Measurements from ENCODE around the gene CACNA1H. TPM values are rescaled to one million over a fixed set of nuclear protein-coding genes. Genes with fewer than 3 reads are reported as not detected.

Gene CACNA1H
- total and polyA plus RNA-seq, 2 of the 4 experiments (the other 2 are of a cell fraction), result 1.6 to 5.8 TPM

DNA sequence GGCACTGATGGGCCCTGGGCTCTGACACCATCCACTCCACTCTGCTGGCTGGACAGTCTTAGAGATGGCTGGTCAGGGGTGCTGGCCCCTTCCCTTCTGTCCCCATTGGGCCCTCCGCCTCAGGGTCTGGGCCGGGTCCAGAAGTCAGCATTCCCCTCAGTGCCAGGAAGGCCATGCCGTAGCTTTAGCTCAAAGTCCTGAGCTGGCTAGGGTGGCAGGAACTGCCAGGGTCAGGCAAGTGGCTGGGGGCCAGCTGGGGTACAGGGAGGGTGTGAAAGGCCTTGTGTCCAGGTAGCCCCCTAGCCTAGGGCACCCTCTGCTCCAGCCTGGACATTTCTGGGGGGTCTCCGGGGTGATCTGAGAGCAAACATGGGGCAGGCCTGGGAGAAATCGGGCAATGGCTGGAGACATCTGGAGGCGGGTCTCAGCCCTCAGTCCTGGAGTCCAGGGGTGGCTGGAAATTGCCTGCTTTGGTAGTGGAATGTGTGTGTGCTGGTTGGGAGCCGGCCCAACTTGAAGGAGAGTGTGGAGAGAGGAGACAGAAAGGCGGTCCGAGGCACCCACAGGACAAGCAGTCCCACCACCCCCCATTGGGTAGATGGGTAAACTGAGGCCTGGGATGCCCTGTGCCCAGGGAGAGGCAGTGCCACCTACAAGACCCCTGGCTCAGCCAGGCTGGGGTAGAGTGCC lies 39.6 kb downstream of the CACNA1H start:
- no peak for DNase-seq
- Histone ChIP-seq H2BK20ac (ENCODE audit: low read depth, low read length) (no peak overlapping the region), H2BK15ac (ENCODE audit: low read depth, low read length) (no peak overlapping the region), H2BK120ac (ENCODE audit: low read depth, low read length) (no peak overlapping the region), H3K23ac (ENCODE audit: low read depth, low read length) (no peak overlapping the region), H3K14ac (replicated peaks; ENCODE audit: low read depth, low read length) (no peak overlapping the region), H3K36me3 (ENCODE audit: control insufficient read depth, insufficient read depth, low read length) (no peaks in the 10 kb centered on the region), H2BK5ac (ENCODE audit: low read depth, low read length, poor library complexity, severe bottlenecking) (no peak overlapping the region), H2AK5ac (ENCODE audit: low read depth, low read length) (no peak overlapping the region), H4K5ac (ENCODE audit: low read depth, low read length) (no peak overlapping the region), H4K91ac (ENCODE audit: insufficient read depth, low read depth, low read length) (no peak overlapping the region), H4K20me1 (ENCODE audit: insufficient read depth, low read length) (peaks cover 14% of the 10 kb centered on the region), H3K56ac (ENCODE audit: extremely low read depth, insufficient read depth, low read length) (no peak overlapping the region), H3K4me2 (ENCODE audit: low read depth, low read length) (no peak overlapping the region), H3K27me3 (ENCODE audit: control insufficient read depth, insufficient read depth, low read length) (no peaks in the 10 kb centered on the region; the same call in 1 of the 2 replicates), H3K4me3 (ENCODE audit: insufficient read depth, low read depth, low read length) (no peak overlapping the region), H3K18ac (ENCODE audit: low read depth, low read length) (no peak overlapping the region), H3K9me3 (ENCODE audit: control insufficient read depth, insufficient read depth, low read length) (no peaks in the 10 kb centered on the region), H3K4ac (ENCODE audit: low read depth, low read length) (no peak overlapping the region), H3K9me1 (ENCODE audit: insufficient read depth, low read length) (no peaks in the 10 kb centered on the region), H3K4me1 (ENCODE audit: control insufficient read depth, insufficient read depth, low read length) (no peaks in the 10 kb centered on the region), H4K8ac (ENCODE audit: low read depth in 2 of 2, low read length in 2 of 2) (no peak overlapping the region), H2AFZ (replicated peaks; ENCODE audit: low read length, poor library complexity) (no peak overlapping the region), H3K9ac (ENCODE audit: low read depth, low read length) (no peak overlapping the region), H2AK9ac (replicated peaks; ENCODE audit: low read depth, low read length, poor library complexity) (peak overlapping the region; percentile 88), H3K27ac (ENCODE audit: insufficient read depth, low read length) (no peak overlapping the region), H3K79me1 (ENCODE audit: low read depth in 1 of 2, low read length in 2 of 2) (no peaks in the 10 kb centered on the region)
- ATAC-seq (ENCODE audit: low read depth), result no peak
- intact Hi-C loops (cut with micrococcal nuclease), result no loop called here
- POLR2A ChIA-PET (ENCODE audit: unreplicated experiment), result no interaction called here
- BruUV-seq (replicated peaks), result no TSS peak
- WGBS, 2 experiments (ENCODE audit: extremely low coverage in 2 of 2, insufficient read length in 1 of 2), result 80% methylated on average over 1 of the region's 9 CpGs; no CpG with 5 or more reads in 1 of the 2 experiments
- TF ChIP-seq RCOR1 (IDR thresholded peaks at IDR 0.05; ENCODE audit: insufficient replicate concordance, low read length) (no peak), CTCF (conservative IDR thresholded peaks at IDR 0.05; ENCODE audit: low read depth, low read length) (no peak), MXI1 (IDR thresholded peaks at IDR 0.05; ENCODE audit: borderline replicate concordance, low read depth, low read length) (no peak), MAFK (IDR thresholded peaks at IDR 0.05; ENCODE audit: low read depth, low read length) (no peak), MAZ (IDR thresholded peaks at IDR 0.05; ENCODE audit: borderline replicate concordance, low read depth, low read length) (no peak), NFE2L2 (IDR thresholded peaks at IDR 0.05; ENCODE audit: low read depth, low read length) (no peak), SMC3 (IDR thresholded peaks at IDR 0.05; ENCODE audit: low read depth, low read length) (no peak), CEBPB (IDR thresholded peaks at IDR 0.05; ENCODE audit: low read depth, low read length) (no peak), CHD1 (IDR thresholded peaks at IDR 0.05; ENCODE audit: low read depth, low read length) (no peak), FOS (IDR thresholded peaks at IDR 0.05; ENCODE audit: low read depth, low read length) (no peak), RFX5 (IDR thresholded peaks at IDR 0.05; ENCODE audit: low read depth, low read length) (no peak), BHLHE40 (IDR thresholded peaks at IDR 0.05; ENCODE audit: low read depth, low read length) (no peak), RAD21 (IDR thresholded peaks at IDR 0.05; ENCODE audit: low read length) (no peak), POLR2A (IDR thresholded peaks at IDR 0.05; ENCODE audit: low read depth, low read length) (no peak)
- TF ChIP-seq, protein P1, sequence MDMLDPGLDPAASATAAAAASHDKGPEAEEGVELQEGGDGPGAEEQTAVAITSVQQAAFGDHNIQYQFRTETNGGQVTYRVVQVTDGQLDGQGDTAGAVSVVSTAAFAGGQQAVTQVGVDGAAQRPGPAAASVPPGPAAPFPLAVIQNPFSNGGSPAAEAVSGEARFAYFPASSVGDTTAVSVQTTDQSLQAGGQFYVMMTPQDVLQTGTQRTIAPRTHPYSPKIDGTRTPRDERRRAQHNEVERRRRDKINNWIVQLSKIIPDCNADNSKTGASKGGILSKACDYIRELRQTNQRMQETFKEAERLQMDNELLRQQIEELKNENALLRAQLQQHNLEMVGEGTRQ (IDR thresholded peaks at IDR 0.05; ENCODE audit: low read depth, low read length), result no peak
- TF ChIP-seq, protein P2, sequence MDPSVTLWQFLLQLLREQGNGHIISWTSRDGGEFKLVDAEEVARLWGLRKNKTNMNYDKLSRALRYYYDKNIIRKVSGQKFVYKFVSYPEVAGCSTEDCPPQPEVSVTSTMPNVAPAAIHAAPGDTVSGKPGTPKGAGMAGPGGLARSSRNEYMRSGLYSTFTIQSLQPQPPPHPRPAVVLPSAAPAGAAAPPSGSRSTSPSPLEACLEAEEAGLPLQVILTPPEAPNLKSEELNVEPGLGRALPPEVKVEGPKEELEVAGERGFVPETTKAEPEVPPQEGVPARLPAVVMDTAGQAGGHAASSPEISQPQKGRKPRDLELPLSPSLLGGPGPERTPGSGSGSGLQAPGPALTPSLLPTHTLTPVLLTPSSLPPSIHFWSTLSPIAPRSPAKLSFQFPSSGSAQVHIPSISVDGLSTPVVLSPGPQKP (IDR thresholded peaks at IDR 0.05; ENCODE audit: borderline replicate concordance, low read depth, low read length), result no peak
- dilution Hi-C loops (cut with HindIII; ENCODE audit: low sequenced_read_pairs, unreplicated experiment), result no loop called here
- in situ Hi-C loops (cut with MboI; ENCODE audit: low sequenced_read_pairs), result no loop called here
- CTCF ChIA-PET, result no interaction called here
